Iris pigment epithelial cell (primary cell): ENCODE results near the gene DHX32.
"Not testable (repeated sequence)": the region's sequence is repeated elsewhere in the genome, so short reads cannot be mapped to it uniquely, and the experiment has no call there.

Source experiments
- DNase-seq: peaks from one replicate; pipeline ENCODE4 v3.0.0-alpha.2; 2011; ENCODE audit warnings: low read depth

DHX32 gene, protein sequence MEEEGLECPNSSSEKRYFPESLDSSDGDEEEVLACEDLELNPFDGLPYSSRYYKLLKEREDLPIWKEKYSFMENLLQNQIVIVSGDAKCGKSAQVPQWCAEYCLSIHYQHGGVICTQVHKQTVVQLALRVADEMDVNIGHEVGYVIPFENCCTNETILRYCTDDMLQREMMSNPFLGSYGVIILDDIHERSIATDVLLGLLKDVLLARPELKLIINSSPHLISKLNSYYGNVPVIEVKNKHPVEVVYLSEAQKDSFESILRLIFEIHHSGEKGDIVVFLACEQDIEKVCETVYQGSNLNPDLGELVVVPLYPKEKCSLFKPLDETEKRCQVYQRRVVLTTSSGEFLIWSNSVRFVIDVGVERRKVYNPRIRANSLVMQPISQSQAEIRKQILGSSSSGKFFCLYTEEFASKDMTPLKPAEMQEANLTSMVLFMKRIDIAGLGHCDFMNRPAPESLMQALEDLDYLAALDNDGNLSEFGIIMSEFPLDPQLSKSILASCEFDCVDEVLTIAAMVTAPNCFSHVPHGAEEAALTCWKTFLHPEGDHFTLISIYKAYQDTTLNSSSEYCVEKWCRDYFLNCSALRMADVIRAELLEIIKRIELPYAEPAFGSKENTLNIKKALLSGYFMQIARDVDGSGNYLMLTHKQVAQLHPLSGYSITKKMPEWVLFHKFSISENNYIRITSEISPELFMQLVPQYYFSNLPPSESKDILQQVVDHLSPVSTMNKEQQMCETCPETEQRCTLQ

DNA sequence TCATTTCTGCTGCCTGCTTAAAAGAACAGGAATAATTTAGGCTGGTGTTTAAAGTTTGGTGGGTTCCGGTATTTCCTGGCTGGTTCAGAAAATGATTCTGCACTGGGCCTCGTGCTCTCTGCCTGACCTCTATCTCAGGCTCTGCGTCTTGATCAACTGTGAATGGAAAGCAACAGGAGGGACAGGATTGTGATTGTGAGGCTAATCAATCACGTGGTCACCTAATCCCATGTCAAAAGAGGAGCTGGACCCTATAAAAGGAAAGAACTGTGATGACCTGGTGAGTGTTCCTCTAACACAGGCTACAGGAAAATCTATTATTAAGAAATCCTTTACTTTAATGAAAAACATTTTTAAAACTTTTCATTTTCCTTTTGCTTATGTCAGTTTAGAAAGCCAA, at the start of gene DHX32:
Gene DHX32 (minus strand): TSS at position 101 of the 400 bp plus-strand sequence. CDS start 468 bp downstream, outside the sequence.
- DNase-seq = no peak

DNA sequence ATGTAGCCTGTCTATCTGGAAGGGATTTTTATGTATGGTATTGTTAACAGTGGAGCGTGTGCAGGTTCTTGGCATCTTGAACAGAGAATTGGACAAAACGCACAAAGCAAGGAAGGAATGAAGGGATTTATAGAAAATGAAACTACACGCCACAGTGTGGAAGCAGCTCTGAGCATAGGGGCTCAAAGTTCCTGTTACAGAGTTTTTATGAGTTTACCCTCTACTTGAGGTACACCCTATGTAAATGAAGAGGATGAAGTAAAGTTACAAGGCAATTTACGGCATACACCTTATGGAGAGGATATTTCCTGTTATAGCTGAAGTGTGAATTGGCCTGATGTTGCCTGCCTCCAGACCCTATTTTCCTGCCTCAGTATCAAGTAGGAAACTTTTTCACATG, 48.5 kb upstream of the DHX32 start:
- DNase-seq = no peak

- no peak for DNase-seq
Measured at GRCh38 chr10:125928928-125929585, 48.0 kb upstream of the DHX32 start.

GRCh38 chr10:125927265-125927664, 46.2 kb upstream of the DHX32 start:
- not testable (repeated sequence) for DNase-seq

DNA sequence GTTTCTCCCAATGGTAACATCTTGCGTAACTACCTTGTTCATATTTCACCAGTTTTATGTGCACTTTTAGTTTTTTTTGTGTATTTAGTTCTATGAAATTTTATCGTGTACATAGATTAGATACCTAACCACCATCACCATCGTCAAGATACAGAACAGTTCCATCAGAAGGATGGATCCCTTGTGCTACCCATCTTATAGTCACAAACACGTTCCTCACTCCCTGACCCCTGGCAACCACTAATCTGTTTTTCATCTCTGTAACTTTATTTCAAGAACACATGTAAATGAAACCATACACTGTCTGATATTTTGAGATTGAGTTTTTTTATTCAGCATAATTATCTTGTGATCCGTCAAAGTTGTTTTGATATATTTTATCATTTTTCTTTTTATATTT, 45.2 kb upstream of the DHX32 start:
- DNase-seq = no peak

DNA sequence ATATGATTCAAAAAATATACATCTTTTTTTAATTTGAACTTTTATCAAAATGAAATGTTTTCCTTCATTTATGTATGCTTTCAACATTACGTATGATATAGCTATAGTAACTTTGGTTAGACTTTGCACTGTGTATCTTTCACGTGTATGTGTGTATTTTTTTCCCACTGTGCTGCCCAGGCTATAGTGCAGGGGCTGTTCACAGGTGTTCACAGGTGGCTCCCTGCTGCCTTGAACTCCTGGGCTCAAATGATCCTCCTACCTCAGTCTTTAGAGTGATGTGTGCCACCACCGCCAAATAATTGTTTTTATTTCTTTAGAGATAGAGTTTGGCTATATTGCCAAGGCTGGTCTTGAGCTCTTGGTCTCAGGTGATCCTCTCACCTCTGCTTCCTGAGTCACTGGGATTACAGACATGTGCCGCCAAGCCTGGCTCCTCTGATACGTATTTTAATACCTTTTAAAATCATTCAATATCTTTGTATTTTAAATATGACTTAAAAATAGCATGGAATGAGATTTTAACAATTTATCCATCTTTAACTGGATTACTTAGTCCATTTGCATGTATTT, 44.3 kb upstream of the DHX32 start:
- DNase-seq = no peak

- DNase-seq = not testable (repeated sequence)
Measured at GRCh38 chr10:125921643-125922306, 40.7 kb upstream of the DHX32 start.

DNA sequence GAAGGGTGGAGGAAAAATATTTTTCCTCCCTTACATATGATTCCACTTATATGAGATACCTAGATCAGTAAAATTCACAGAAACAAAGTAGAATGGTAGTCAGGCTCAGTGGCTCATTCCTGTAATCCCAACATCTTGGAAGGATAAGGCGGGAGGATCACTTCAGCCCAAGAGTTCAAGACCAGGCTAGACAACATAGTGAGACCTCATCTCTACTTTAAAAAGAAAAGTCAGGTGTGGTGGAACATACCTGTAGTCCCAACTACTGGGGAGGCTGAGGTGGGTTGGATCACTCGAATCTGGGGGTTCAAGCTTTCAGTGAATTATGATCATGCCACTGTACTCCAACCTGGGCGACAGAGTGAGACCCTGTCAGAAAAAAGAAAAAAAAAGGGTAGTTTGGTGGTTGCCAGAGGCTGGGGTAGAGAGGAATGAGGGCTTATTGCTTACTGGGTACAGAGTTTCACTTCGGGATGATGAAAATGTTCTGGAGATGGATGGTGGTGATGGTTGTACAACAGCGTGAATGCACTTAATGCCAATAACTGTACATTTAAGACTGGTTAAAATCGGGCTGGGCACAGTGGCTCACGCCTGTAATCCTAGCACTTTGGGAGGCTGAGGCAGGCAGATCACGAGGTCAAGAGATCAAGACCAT, 36.7 kb upstream of the DHX32 start:
- not testable (repeated sequence) for DNase-seq

GRCh38 chr10:125916977-125917376, 35.9 kb upstream of the DHX32 start:
- DNase-seq = no peak

GRCh38 chr10:125913277-125913676, 32.2 kb upstream of the DHX32 start:
- not testable (repeated sequence) for DNase-seq

DNA sequence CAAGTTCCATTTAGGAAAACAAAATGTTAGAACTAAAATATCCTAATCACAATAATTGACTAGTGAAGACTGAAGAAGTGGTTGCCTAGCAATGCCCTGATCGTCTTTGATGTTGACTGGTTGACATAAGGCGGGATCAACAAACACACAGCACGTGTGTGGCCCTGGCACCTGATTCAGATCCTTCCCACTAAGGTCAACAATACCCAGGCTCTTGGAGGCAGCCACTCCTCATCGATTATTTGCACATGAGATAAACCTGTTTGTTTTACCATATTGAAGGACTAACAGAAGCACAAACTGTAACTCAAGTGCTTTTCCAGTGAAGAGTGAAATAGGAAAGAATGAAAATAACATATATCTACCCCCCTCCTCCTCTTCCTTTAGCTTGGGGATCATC, 30.9 kb upstream of the DHX32 start:
- no peak for DNase-seq

DNA sequence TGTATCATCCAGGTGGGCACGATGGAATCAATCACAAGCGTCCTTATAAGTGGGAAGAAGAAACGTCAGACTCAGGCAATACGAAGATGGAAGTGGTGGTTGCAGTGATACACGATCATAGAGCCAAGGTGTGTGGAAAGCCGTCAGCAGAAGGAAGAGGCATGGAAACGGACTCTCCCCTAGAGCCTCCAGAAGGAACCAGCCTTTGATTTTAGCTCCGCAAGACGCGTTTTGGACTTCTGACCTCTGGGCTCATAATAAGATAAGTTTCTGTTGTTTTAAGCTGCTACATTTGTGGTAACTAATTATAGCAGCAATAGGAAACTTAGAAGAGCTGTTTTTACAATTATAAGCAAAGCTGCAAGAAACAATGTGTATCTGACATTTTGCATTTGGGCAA, 30.1 kb upstream of the DHX32 start:
- no peak for DNase-seq

DNA sequence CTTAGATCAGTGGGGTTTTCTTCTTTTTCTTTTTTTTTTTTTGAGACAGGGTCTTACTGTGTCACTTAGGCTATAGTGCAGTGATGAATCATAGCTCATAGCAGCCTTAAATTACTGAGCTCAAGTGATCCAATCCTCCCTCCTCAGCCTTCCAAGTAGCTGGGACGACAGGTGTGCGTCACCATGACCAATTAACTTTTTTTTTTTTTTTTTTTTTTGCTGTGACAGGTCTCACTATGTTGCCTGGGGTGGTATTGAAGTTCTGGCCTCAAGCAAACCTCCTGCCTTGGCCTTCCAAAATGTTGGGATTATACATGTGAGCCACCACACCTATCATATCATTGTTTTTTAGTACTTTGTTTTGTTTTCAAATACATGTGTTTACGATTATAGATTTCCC, 28.4 kb upstream of the DHX32 start:
- not testable (repeated sequence) for DNase-seq

GRCh38 chr10:125908813-125909212, 27.7 kb upstream of the DHX32 start:
- DNase-seq = not testable (repeated sequence)

GRCh38 chr10:125907598-125907997, 26.5 kb upstream of the DHX32 start:
- not testable (repeated sequence) for DNase-seq

DNA sequence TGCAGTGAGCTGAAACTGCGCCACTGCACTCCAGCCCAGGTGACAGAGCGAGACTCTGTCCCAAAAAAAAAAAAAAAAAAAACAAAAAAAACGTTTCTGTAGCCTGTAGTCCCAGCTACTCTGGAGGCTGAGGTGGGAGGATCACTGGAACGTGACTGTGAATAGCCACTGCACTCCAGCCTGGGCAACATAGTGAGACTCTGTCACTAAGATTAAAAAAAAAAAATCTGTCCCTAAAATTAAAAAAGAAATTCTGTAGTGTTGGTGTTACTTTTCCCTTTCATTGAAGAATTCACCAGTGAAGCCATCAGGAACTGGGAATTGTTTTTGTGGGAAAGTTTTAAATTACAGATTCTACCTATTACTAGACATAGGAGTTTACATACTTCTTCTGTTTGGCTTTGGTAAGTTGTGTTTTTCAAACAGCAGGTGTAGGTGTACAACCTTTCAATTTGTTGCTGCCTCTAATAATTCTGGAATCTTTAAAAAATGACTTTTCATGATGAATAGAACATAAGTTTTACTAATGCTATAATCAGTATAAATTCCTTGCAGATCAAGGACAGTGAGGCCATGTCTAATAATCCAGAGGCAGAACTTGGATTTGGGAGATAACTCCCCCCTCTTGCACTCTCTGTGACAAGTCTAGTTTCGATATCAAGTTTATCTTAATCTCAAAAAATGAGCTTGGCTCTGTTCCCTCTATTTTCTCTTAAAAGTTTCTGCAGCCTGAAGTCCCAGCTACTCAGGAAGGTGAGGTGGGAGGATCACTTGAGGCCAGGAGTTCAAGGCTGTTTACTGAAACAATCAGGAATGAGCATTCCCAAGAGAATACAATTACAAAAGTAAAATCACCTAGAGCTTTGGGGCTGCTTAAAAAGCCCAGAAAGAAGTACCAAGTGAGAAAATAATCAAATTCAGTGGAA, 24.2 kb upstream of the DHX32 start:
- DNase-seq = not testable (repeated sequence)

- peak; percentile 33 for DNase-seq
Measured at GRCh38 chr10:125903135-125903640, 22.1 kb upstream of the DHX32 start.

DNA sequence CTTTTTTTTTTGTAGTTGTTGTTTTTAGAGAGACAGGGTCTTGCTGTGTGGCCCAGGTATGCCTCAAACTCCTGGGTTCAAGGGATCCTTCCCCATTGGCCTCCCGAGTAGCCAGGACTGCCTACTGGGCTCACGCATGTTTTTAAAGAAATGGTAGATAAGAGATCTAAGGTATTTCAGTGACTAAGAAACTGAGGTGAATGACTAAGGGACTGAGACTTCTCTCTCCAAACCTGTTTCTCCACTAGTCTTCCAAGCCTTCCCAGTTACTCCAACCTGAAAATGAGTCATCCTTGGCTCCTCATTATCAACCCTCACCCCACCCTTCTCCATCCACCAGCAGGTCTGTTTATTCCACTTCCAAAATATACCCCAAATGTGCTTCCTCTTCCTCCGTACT, 19.9 kb upstream of the DHX32 start:
- peak; percentile 29 for DNase-seq

DNA sequence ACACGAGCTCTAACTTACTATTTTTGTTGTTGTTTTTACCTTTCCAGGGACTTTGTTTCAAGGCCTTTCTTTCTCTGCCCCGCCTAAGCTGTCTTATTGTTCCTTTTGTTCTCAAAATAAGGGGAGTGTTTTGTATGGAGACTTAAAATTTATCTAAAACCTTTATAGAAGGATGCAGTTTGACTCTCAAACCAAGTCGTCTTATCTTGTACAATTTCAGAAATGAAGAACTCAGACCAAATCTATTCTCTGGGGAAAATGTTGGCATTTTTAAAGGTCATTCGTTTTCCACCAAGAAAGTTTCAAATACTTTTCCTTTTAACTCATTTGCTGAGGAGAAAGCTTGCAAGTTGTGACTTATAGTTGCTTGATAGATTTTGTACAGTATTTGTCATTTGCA, 16.2 kb upstream of the DHX32 start:
- DNase-seq = not testable (repeated sequence)
